HG03039 (cell line): ENCODE data around the gene PSKH1.

Source experiments
- ATAC-seq: cut with Tn5 transposase; IDR thresholded peaks from one replicate; pipeline ENCODE4 v1.9.1; 2021; ENCODE audit warnings: mild to moderate bottlenecking, moderate library complexity; ENCODE audit not compliant: unreplicated experiment

The PSKH1 gene

DNA sequence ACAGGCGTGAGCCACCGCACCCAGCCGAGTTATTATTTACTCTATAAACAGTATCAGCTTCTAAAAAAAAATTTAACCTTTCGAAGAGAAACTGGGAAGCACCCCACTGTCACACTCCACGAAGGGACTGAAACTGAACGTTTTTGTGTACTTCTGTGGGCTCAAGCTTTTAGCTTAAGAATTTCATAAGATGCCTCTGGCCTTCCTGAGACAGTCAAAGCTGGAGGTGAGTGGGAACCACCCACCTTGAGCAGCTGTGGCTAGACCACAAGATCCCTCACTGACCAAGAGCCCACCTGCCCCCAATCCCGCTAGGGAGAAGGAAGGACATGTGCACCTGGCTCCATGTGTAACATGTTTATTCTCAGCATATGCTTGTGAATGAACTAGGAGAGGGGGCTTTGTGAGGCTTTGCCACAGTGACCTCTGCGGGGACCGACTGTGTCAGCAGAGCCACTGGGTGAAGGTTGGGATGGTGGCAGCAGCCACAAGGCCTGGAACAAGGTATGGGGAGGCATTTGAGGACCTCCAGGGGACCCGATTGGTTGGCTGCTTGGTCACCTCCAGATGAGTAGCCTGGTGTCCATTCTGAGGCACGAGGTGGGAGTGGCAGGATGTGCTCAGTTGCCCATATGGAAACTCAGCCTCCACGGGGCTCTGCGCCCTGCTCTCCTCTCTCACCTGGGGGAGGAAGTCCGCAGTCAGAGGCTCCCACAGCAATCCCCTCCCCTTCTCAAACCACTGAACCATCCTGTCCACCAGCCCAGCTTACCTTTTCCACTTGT lies 82.5 kb downstream of the PSKH1 start:
- no peak for ATAC-seq

DNA sequence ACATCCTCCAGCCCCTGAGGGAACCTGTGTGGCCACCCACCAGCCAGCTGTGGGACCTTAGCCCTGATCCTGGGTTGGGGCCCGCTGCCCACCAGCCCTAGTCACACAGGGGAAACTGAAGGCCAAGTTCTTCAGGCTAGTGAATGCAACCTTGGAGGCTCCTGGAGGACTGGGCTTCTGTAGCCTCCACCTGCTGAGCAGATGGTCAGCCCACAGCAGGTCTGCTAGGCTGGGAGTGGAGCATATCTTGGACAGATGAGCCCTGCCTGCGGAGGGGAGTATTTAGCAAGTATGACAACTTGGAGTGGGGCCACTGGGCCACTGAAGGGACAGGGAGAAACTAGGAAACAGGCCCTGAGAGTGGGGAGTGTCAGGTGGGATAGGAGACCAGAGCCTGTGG lies 83.2 kb downstream of the PSKH1 start:
- no peak for ATAC-seq

- no peak for ATAC-seq
These were observed 84.0 kb downstream of the PSKH1 start for GRCh38 chr16:67977005-67977404.

GRCh38 chr16:67977469-67978227 lies 84.6 kb downstream of the PSKH1 start:
- ATAC-seq, result no peak
